Cardiac muscle cell (in vitro differentiated cells and primary cell): ENCODE measurements around the gene FAAH2. TPM values are rescaled to one million over a fixed set of nuclear protein-coding genes. Genes with fewer than 3 reads are reported as not detected.

Experiments used
- DNase-seq, 2 donors: peaks; one replicate each; pipeline versions ENCODE4 v3.0.0 to v3.0.0-alpha.2; 2010 to 2017; ENCODE audit warnings: low read depth in 1 of 2, low spot score in 1 of 2
- H3K27ac ChIP-seq: fragments of 200-600 bp; sonication (generic); 2 replicates; pipeline ENCODE4 v1.5.1; 2016
- H3K27me3 ChIP-seq: fragments of 200-600 bp; sonication (generic); 2 replicates; pipeline ENCODE4 v1.6.0; 2016; ENCODE audit warnings: control low read depth
- H3K36me3 ChIP-seq: fragments of 200-600 bp; sonication (generic); 2 replicates; pipeline ENCODE4 v1.5.1; 2016; ENCODE audit warnings: control low read depth
- H3K4me1 ChIP-seq: fragments of 200-600 bp; sonication (generic); 2 replicates; pipeline ENCODE4 v1.8.1; 2017; ENCODE audit warnings: low read depth, mild to moderate bottlenecking, mixed run types
- H3K4me3 ChIP-seq: fragments of 200-600 bp; sonication (generic); 2 replicates; pipeline ENCODE4 v1.5.1; 2016; ENCODE audit warnings: mild to moderate bottlenecking
- H3K9me3 ChIP-seq: fragments of 200-600 bp; sonication (generic); 2 replicates; pipeline ENCODE4 v1.5.1; 2017; ENCODE audit warnings: low read depth, mild to moderate bottlenecking, control low read depth
- CTCF ChIP-seq: IDR thresholded peaks from 2 replicates; pipeline ENCODE4 v1.5.1; 2012; ENCODE audit warnings: low read depth, mild to moderate bottlenecking, low read length
- polyA plus RNA-seq: library from polyadenylated mRNA; unstranded; fragments of >200 nt; fragmentation: Nextera tagmentation; extraction: Ambion mirVana; gene quantifications from 2 replicates; pipeline ENCODE4 v1.2.1, GENCODE V29; 2016
- total RNA-seq: library from RNA; depleted of rRNA; stranded (reverse); fragments of >200 nt; gene quantifications from 2 replicates; pipeline ENCODE4 v1.2.3, GENCODE V29; 2016

The FAAH2 gene
- total and polyA plus RNA-seq, 2 experiments from 2014 or later: 1.5 to 3.6 TPM

GRCh38 chrX:57422790-57423189, 136.3 kb downstream of the FAAH2 start:
- no peaks in the 10 kb centered on the region for H3K27me3 ChIP-seq
- H3K36me3 ChIP-seq: no peaks in the 10 kb centered on the region
- H3K4me1 ChIP-seq: no peaks in the 10 kb centered on the region
- DNase-seq: no peak
- no peak overlapping the region for H3K27ac ChIP-seq
- H3K9me3 ChIP-seq: no peaks in the 10 kb centered on the region
- no peak for TF ChIP-seq CTCF
- no peak overlapping the region for H3K4me3 ChIP-seq

- no peaks in the 10 kb centered on the region for H3K4me1 ChIP-seq
- DNase-seq: no peak
- no peaks in the 10 kb centered on the region for H3K36me3 ChIP-seq
- no peak overlapping the region for H3K27ac ChIP-seq
- TF ChIP-seq CTCF: no peak
- peaks cover 4% of the 10 kb centered on the region for H3K9me3 ChIP-seq
- H3K4me3 ChIP-seq: no peak overlapping the region
- no peaks in the 10 kb centered on the region for H3K27me3 ChIP-seq
Measured at GRCh38 chrX:57445076-57445475, 158.6 kb downstream of the FAAH2 start.

- H3K27ac ChIP-seq: no peak overlapping the region
- H3K9me3 ChIP-seq: peaks cover 4% of the 10 kb centered on the region
- H3K4me3 ChIP-seq: no peak overlapping the region
- no peaks in the 10 kb centered on the region for H3K27me3 ChIP-seq
- no peaks in the 10 kb centered on the region for H3K36me3 ChIP-seq
- DNase-seq: no peak
- no peak for TF ChIP-seq CTCF
- H3K4me1 ChIP-seq: no peaks in the 10 kb centered on the region
Measured at GRCh38 chrX:57445832-57446231, 159.3 kb downstream of the FAAH2 start.

GRCh38 chrX:57447856-57448255, 161.3 kb downstream of the FAAH2 start:
- H3K27me3 ChIP-seq: no peaks in the 10 kb centered on the region
- DNase-seq: no peak
- no peak overlapping the region for H3K27ac ChIP-seq
- no peaks in the 10 kb centered on the region for H3K4me1 ChIP-seq
- peaks cover 4% of the 10 kb centered on the region for H3K9me3 ChIP-seq
- no peaks in the 10 kb centered on the region for H3K36me3 ChIP-seq
- TF ChIP-seq CTCF: no peak
- no peak overlapping the region for H3K4me3 ChIP-seq

- H3K9me3 ChIP-seq: peaks cover 4% of the 10 kb centered on the region
- no peaks in the 10 kb centered on the region for H3K36me3 ChIP-seq
- H3K4me3 ChIP-seq: no peak overlapping the region
- H3K4me1 ChIP-seq: no peaks in the 10 kb centered on the region
- H3K27me3 ChIP-seq: no peaks in the 10 kb centered on the region
- no peak for TF ChIP-seq CTCF
- H3K27ac ChIP-seq: no peak overlapping the region
- DNase-seq: peak in 1 of 2 donors; percentile 2
Measured at GRCh38 chrX:57451426-57452020, 165.0 kb downstream of the FAAH2 start.
